Right lobe of liver (tissue), 4 donors: ENCODE results near the gene ALG14.

ENCODE experiments used
- CTCF ChIP-seq, 4 donors: fragments of 200-600 bp in 3 of 4; fragments of 450-650 bp in 1 of 4; IDR thresholded peaks; one replicate each; pipeline versions ENCODE4 v1.5.1 to v1.8.0; 2016 to 2022; ENCODE audit warnings: antibody characterized with exemption in 4 of 4, mild to moderate bottlenecking in 2 of 4
- POLR2A ChIP-seq: fragments of 450-650 bp; IDR thresholded peaks from one replicate; pipeline ENCODE4 v1.6.1; 2017; ENCODE audit warnings: antibody characterized with exemption, mild to moderate bottlenecking
- donor health status: DM: no; HTN: no; CAD: no.
- donor health status: DM: no; HTN: no; CAD: no.
- donor health status: DM: no; HTN: yes; CAD: no.

DNA sequence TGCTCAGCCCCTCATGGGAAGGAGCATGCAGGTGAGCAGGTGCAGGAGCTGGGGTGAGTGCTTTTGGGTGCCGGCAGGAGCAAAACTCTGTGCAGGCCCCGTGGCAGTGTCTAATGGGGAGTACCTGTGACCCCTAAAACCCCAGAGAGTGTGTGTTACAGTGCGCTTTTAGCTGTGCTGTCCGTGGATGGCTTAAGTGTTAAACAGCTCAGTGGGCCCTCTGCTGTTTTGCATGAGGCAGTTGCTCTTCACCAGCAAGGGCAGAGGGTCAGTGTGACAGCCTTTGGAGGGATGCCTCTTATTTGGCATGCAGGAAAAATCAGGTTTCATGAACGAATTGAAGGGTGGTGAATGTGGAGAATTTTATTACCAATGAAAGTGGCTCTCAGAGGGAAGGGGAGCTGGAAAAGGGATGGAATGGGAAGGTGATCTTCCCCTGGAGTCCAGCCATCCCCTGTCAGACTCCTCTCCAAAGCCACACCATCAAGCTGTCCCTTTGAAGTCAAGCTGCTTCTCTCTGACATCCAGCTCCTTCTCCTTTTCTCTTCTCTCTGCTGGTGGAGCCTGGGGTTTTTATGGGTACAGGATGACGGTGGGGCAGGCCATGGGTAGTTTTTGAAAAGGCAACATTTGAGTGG, 17.0 kb upstream of the ALG14 start:
- TF ChIP-seq CTCF (IDR thresholded peaks at IDR 0.05) (no peak), POLR2A (no peak)
